Effector memory CD8-positive, alpha-beta T cell (primary cell): ENCODE results near the gene RBM17.
"Not testable (repeated sequence)": the region's sequence is repeated elsewhere in the genome, so short reads cannot be mapped to it uniquely, and the experiment has no call there.

ENCODE experiments used
- ATAC-seq: fragments of 150-1000 bp; cut with Tn5 transposase; replicated peaks from 2 replicates; pipeline ENCODE4 v1.10.0; 2021; ENCODE audit warnings: mild to moderate bottlenecking, moderate library complexity
- DNase-seq, 3 experiments: peaks; one replicate each; pipeline ENCODE4 v3.0.0; 2021
- H3K27ac Mint-ChIP-seq, 2 donors: one replicate each; pipeline ENCODE4 v1.8.0; 2022; ENCODE audit warnings: mild to moderate bottlenecking in 2 of 2, mixed read lengths in 2 of 2, moderate library complexity in 2 of 2
- H3K27me3 Mint-ChIP-seq, 2 donors: one replicate each; pipeline ENCODE4 v1.8.0; 2022; ENCODE audit warnings: mixed read lengths in 2 of 2
- H3K36me3 Mint-ChIP-seq: one replicate; pipeline ENCODE4 v1.8.0; 2022; ENCODE audit warnings: mild to moderate bottlenecking, moderate library complexity, mixed read lengths; ENCODE audit not compliant: insufficient read depth
- H3K4me1 Mint-ChIP-seq, 2 donors: one replicate each; pipeline ENCODE4 v1.8.0; 2022; ENCODE audit warnings: low read depth in 2 of 2, mixed read lengths in 2 of 2
- H3K4me3 Mint-ChIP-seq, 2 donors: one replicate each; pipeline ENCODE4 v1.8.0; 2022; ENCODE audit warnings: mild to moderate bottlenecking in 2 of 2, mixed read lengths in 2 of 2, moderate library complexity in 2 of 2
- H3K9me3 Mint-ChIP-seq, 2 donors: one replicate each; pipeline ENCODE4 v1.8.0; 2022; ENCODE audit warnings: mixed read lengths in 2 of 2

Gene RBM17

GRCh38 chr10:6133331-6134098, 44.7 kb downstream of the RBM17 start:
- H3K27ac Mint-ChIP-seq: no peak overlapping the region
- peaks cover 19 to 35% of the 10 kb centered on the region in 2 donors for H3K4me1 Mint-ChIP-seq
- H3K9me3 Mint-ChIP-seq: no peaks in the 10 kb centered on the region
- ATAC-seq (no peak), DNase-seq (no peak)
- H3K4me3 Mint-ChIP-seq: no peak overlapping the region
- peaks cover 4 to 21% of the 10 kb centered on the region in 2 donors for H3K27me3 Mint-ChIP-seq
- H3K36me3 Mint-ChIP-seq: peaks cover 16% of the 10 kb centered on the region

- DNase-seq (no peak), ATAC-seq (no peak)
- peak overlapping the region in 1 of 2 donors; percentile 10 for H3K27ac Mint-ChIP-seq
- H3K9me3 Mint-ChIP-seq: no peaks in the 10 kb centered on the region
- H3K36me3 Mint-ChIP-seq: peaks cover 16% of the 10 kb centered on the region
- peaks cover 7 to 25% of the 10 kb centered on the region in 2 donors for H3K27me3 Mint-ChIP-seq
- H3K4me1 Mint-ChIP-seq: peaks cover 19 to 32% of the 10 kb centered on the region in 2 donors
- H3K4me3 Mint-ChIP-seq: no peak overlapping the region
Observed at GRCh38 chr10:6134099-6134823, 45.4 kb downstream of the RBM17 start.

- Mint-ChIP-seq H3K36me3 (peaks cover 14% of the 10 kb centered on the region), H3K27me3 (peaks cover 7 to 17% of the 10 kb centered on the region in 2 donors), H3K4me3 (peak overlapping the region in 1 of 2 donors; percentile 38), H3K4me1 (peaks cover 17 to 29% of the 10 kb centered on the region in 2 donors), H3K27ac (peak overlapping the region in 1 of 2 donors; percentile 83), H3K9me3 (no peaks in the 10 kb centered on the region)
- ATAC-seq (peak; percentile 49), DNase-seq (no peak)
Observed at GRCh38 chr10:6135039-6135438, 46.2 kb downstream of the RBM17 start.

GRCh38 chr10:6135589-6136168, 46.8 kb downstream of the RBM17 start:
- no peaks in the 10 kb centered on the region for H3K9me3 Mint-ChIP-seq
- peaks cover 7% of the 10 kb centered on the region for H3K36me3 Mint-ChIP-seq
- DNase-seq (no peak), ATAC-seq (no peak)
- H3K27ac Mint-ChIP-seq: peak overlapping the region in 1 of 2 donors; percentile 83
- peaks cover 19 to 31% of the 10 kb centered on the region in 2 donors for H3K4me1 Mint-ChIP-seq
- H3K4me3 Mint-ChIP-seq: peak overlapping the region; percentile 2 to 38
- H3K27me3 Mint-ChIP-seq: peaks cover 7 to 16% of the 10 kb centered on the region in 2 donors

GRCh38 chr10:6136215-6137201, 47.7 kb downstream of the RBM17 start:
- DNase-seq (no peak), ATAC-seq (no peak)
- peaks cover 7 to 16% of the 10 kb centered on the region in 2 donors for H3K27me3 Mint-ChIP-seq
- no peaks in the 10 kb centered on the region for H3K9me3 Mint-ChIP-seq
- peak overlapping the region; percentile 33 to 58 for H3K4me3 Mint-ChIP-seq
- H3K4me1 Mint-ChIP-seq: peaks cover 27 to 39% of the 10 kb centered on the region in 2 donors
- H3K27ac Mint-ChIP-seq: peak overlapping the region in 1 of 2 donors; percentile 83
- peaks cover 7% of the 10 kb centered on the region for H3K36me3 Mint-ChIP-seq

GRCh38 chr10:6138456-6138855, 49.6 kb downstream of the RBM17 start:
- no peak for DNase-seq
- H3K27me3 Mint-ChIP-seq: peaks cover 7 to 16% of the 10 kb centered on the region in 2 donors
- peaks cover 42 to 45% of the 10 kb centered on the region in 2 donors for H3K4me1 Mint-ChIP-seq
- H3K27ac Mint-ChIP-seq: no peak overlapping the region
- H3K9me3 Mint-ChIP-seq: no peaks in the 10 kb centered on the region
- no peak overlapping the region for H3K4me3 Mint-ChIP-seq
- peaks cover 8% of the 10 kb centered on the region for H3K36me3 Mint-ChIP-seq
- no peak for ATAC-seq

- Mint-ChIP-seq H3K27ac (peak overlapping the region in 1 of 2 donors; percentile 89), H3K36me3 (peaks cover 9% of the 10 kb centered on the region), H3K4me3 (peak overlapping the region in 1 of 2 donors; percentile 97), H3K27me3 (peaks cover 7 to 16% of the 10 kb centered on the region in 2 donors), H3K4me1 (peaks cover 46 to 47% of the 10 kb centered on the region in 2 donors), H3K9me3 (no peaks in the 10 kb centered on the region)
- no peak for ATAC-seq
- no peak for DNase-seq
Observed at GRCh38 chr10:6139470-6139869, 50.6 kb downstream of the RBM17 start.

- Mint-ChIP-seq H3K4me3 (peak overlapping the region; percentile 89 to 97), H3K4me1 (peaks cover 45 to 46% of the 10 kb centered on the region in 2 donors), H3K36me3 (peaks cover 13% of the 10 kb centered on the region), H3K27ac (peak overlapping the region; percentile 89), H3K9me3 (no peaks in the 10 kb centered on the region), H3K27me3 (peaks cover 7 to 16% of the 10 kb centered on the region in 2 donors)
- ATAC-seq: peak; percentile 18
- peak in 2 of 3 experiments; percentile 31 to 33 for DNase-seq
Observed at GRCh38 chr10:6140141-6140841, 51.5 kb downstream of the RBM17 start.

- no peak for DNase-seq
- Mint-ChIP-seq H3K36me3 (peaks cover 13% of the 10 kb centered on the region), H3K27me3 (peaks cover 7 to 10% of the 10 kb centered on the region in 2 donors), H3K9me3 (no peaks in the 10 kb centered on the region), H3K27ac (peak overlapping the region; percentile 89), H3K4me1 (peaks cover 46 to 47% of the 10 kb centered on the region in 2 donors), H3K4me3 (peak overlapping the region; percentile 89 to 97)
- no peak for ATAC-seq
Observed at GRCh38 chr10:6140965-6141295, 52.1 kb downstream of the RBM17 start.

GRCh38 chr10:6141296-6142151, 52.7 kb downstream of the RBM17 start:
- Mint-ChIP-seq H3K27ac (peak overlapping the region; percentile 89), H3K4me1 (peaks cover 46 to 47% of the 10 kb centered on the region in 2 donors), H3K9me3 (no peaks in the 10 kb centered on the region), H3K27me3 (peaks cover 7 to 9% of the 10 kb centered on the region in 2 donors), H3K4me3 (peak overlapping the region; percentile 89 to 97), H3K36me3 (peaks cover 13% of the 10 kb centered on the region)
- ATAC-seq (peak; percentile 13), DNase-seq (no peak)

- H3K4me1 Mint-ChIP-seq: peaks cover 45 to 47% of the 10 kb centered on the region in 2 donors
- H3K9me3 Mint-ChIP-seq, H3K27me3 Mint-ChIP-seq, ATAC-seq, DNase-seq: not testable (repeated sequence)
- H3K36me3 Mint-ChIP-seq: peaks cover 10% of the 10 kb centered on the region
- H3K27ac Mint-ChIP-seq: peak overlapping the region in 1 of 2 donors; percentile 89
- peak overlapping the region; percentile 89 to 97 for H3K4me3 Mint-ChIP-seq
Observed at GRCh38 chr10:6142186-6142585, 53.4 kb downstream of the RBM17 start.
